CD4-positive, alpha-beta T cell treated with Interleukin-4 for 4 hours (primary cell): ENCODE results near the gene CLEC4C.

ENCODE experiments used
- DNase-seq: peaks from one replicate; pipeline ENCODE4 v3.0.0-alpha.2; 2020

The CLEC4C gene

GRCh38 chr12:7719946-7720730, 27.0 kb downstream of the CLEC4C start:
- no peak for DNase-seq

- DNase-seq = no peak
Observed at GRCh38 chr12:7716381-7716780, 30.8 kb downstream of the CLEC4C start.

GRCh38 chr12:7712841-7713442, 34.2 kb downstream of the CLEC4C start:
- DNase-seq = no peak

- no peak for DNase-seq
Observed at GRCh38 chr12:7711133-7711532, 36.0 kb downstream of the CLEC4C start, which contains the start of gene DPPA3. DPPA3 (plus strand) TSS chr12:7711433; CDS start chr12:7711571, 138 bp downstream.

GRCh38 chr12:7709969-7710675, 37.1 kb downstream of the CLEC4C start:
- no peak for DNase-seq

- no peak for DNase-seq
Observed at GRCh38 chr12:7705846-7706245, 41.3 kb downstream of the CLEC4C start.

- no peak for DNase-seq
Observed at GRCh38 chr12:7695566-7696197, 51.5 kb downstream of the CLEC4C start, which contains the start of gene GDF3. GDF3 (minus strand) TSS chr12:7695775; CDS start chr12:7695728, 47 bp downstream.

GRCh38 chr12:7695237-7695560, 52.0 kb downstream of the CLEC4C start:
- DNase-seq = no peak

- no peak for DNase-seq
Observed at GRCh38 chr12:7694556-7695236, 52.5 kb downstream of the CLEC4C start.

GRCh38 chr12:7693793-7694192, 53.4 kb downstream of the CLEC4C start:
- no peak for DNase-seq

- DNase-seq = no peak
Observed at GRCh38 chr12:7681535-7681934, 65.6 kb downstream of the CLEC4C start.
